HG02970 (cell line): ENCODE measurements around the gene C19orf47.

ENCODE experiments used
- ATAC-seq: cut with Tn5 transposase; IDR thresholded peaks from one replicate; pipeline ENCODE4 v1.9.1; 2021; ENCODE audit warnings: mild to moderate bottlenecking, moderate library complexity, moderate number of reproducible peaks; ENCODE audit not compliant: unreplicated experiment, low FRiP score

C19orf47 gene

GRCh38 chr19:40322271-40322610 is 26.0 kb downstream of the C19orf47 start:
- ATAC-seq: no peak

GRCh38 chr19:40321566-40322270 is 26.5 kb downstream of the C19orf47 start:
- ATAC-seq: no peak

GRCh38 chr19:40321076-40321475 is 27.1 kb downstream of the C19orf47 start:
- ATAC-seq: no peak

GRCh38 chr19:40320558-40320935 is 27.6 kb downstream of the C19orf47 start:
- no peak for ATAC-seq

GRCh38 chr19:40317338-40317737 is 30.9 kb downstream of the C19orf47 start:
- ATAC-seq: no peak

GRCh38 chr19:40315812-40316470 is 32.3 kb downstream of the C19orf47 start:
- ATAC-seq: no peak

GRCh38 chr19:40314656-40315055 is 33.5 kb downstream of the C19orf47 start:
- no peak for ATAC-seq

- ATAC-seq: no peak
Observed at GRCh38 chr19:40313229-40313983, 34.8 kb downstream of the C19orf47 start.

- no peak for ATAC-seq
Observed at GRCh38 chr19:40312533-40312932, 35.7 kb downstream of the C19orf47 start.

GRCh38 chr19:40309666-40310065 is 38.5 kb downstream of the C19orf47 start:
- ATAC-seq: no peak

- ATAC-seq: no peak
Observed at GRCh38 chr19:40305403-40305802, 42.8 kb downstream of the C19orf47 start.

- no peak for ATAC-seq
Observed at GRCh38 chr19:40304306-40304705, 43.9 kb downstream of the C19orf47 start.

GRCh38 chr19:40303765-40304164 is 44.4 kb downstream of the C19orf47 start:
- no peak for ATAC-seq

GRCh38 chr19:40302224-40303011 is 45.8 kb downstream of the C19orf47 start:
- ATAC-seq: no peak

- ATAC-seq: no peak
Observed at GRCh38 chr19:40300668-40301067, 47.5 kb downstream of the C19orf47 start.

- ATAC-seq: no peak
Observed at GRCh38 chr19:40298026-40298425, 50.2 kb downstream of the C19orf47 start.

- ATAC-seq: no peak
Observed at GRCh38 chr19:40294560-40294959, 53.6 kb downstream of the C19orf47 start.

- no peak for ATAC-seq
Observed at GRCh38 chr19:40286971-40287421, 61.2 kb downstream of the C19orf47 start.

- no peak for ATAC-seq
Observed at GRCh38 chr19:40286235-40286970, 61.8 kb downstream of the C19orf47 start.
